Kidney tubule cell (primary cell): Measurements from ENCODE around the gene MYO1C.
"Not testable (repeated sequence)": the region's sequence is repeated elsewhere in the genome, so short reads cannot be mapped to it uniquely, and the experiment has no call there.

Experiments
- DNase-seq: peaks from one replicate; pipeline ENCODE4 v3.0.0-alpha.2; 2018; ENCODE audit warnings: low spot score

The MYO1C gene

GRCh38 chr17:1422885-1423284 lies 69.6 kb downstream of the MYO1C start:
- DNase-seq = peak; percentile 96

DNA sequence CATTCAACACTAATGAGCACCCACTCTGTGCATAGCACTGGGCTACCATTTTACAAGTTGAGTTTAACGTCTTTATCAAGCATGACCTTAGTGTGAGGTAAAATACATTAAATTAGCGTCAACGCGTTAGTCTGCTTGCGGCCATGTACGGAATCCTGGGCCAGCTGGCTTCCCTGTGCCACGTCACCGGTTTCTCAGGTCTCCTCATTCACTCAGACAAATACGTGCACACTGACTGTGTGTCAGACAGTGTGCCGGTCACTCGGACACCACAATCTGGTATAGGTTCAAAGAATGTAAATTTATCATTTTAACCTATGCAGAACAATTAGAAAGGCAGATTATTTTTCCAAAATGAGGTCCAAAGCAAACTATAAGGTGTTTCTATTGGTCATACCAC lies 71.0 kb downstream of the MYO1C start:
- no peak for DNase-seq

DNA sequence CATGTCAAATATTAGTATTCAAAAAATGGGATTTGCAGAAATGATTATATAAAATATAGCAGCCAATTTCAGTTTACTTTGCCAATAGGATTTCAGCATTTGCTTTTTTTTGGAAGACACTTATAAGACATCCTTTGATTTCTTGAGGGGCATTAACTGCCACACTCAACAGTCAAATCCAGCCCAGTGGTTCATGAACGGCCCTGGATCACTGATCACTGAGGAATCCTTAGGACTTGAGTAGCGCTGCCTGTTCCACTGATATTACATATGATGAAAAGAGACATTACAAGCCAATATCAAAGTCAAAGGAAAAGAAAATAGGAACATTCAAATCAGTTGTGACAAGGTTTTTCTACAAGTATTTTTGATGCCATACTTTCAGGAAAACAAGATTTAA lies 71.5 kb downstream of the MYO1C start:
- DNase-seq = no peak

DNA sequence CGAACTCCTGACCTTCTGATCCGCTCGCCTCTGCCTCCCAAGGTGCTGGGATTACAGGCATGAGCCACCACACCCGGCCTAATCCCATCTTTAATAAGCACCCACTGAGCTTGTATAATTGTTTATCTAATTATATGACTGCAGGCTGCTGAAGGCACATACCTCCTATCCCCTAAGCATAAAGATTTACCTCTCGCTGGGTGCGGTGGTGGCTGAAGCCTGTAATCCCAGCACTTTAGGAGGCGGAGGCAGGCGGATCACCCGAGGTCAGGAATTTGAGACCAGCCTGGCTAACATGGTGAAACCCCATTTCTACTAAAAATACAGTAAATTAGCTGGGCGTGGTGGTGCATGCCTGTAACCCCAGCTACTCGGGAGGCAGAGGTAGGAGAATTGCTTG lies 72.3 kb downstream of the MYO1C start:
- DNase-seq = no peak

DNA sequence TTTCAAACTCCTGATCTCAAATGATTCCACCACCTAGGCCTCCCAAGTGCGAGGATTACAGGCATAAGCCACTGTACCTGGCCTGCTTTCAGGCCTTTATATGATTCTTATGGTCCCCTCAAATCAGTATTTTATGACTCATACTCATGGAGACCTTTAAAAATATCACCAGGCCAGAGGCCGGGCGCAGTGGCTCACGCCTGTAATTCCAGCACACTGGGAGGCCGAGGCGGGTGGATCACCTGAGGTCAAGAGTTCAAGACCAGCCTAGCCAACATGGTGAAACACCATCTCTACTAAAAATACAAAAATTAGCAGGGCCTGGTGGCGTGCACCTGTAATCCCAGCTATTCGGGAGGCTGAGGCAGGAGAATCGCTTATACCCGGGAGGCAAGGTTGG lies 74.0 kb downstream of the MYO1C start:
- not testable (repeated sequence) for DNase-seq

GRCh38 chr17:1416414-1416813 lies 76.1 kb downstream of the MYO1C start:
- no peak for DNase-seq

DNA sequence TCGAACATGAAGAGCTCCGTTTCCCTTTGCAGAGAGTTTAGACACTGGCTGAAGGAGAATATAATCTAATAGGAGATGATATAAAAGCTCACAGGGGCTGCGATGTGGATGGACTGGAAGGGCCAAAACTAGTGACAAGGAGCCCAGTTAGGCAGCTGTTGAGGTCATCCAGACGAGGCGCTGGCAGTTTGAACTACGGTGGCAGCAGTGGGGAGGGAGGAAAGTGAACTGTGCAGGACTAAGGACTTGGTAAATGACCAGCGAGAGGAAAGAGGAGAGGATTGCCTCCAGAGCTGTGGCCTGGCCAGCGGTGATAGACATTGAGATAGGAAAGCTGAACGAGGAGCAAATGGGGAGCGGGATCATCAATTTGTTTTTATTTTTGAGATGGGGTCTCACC lies 77.9 kb downstream of the MYO1C start:
- no peak for DNase-seq
